HS-5 (cell line): ENCODE measurements around the gene USP6NL.

ENCODE experiments used
- DNase-seq: peaks from one replicate; pipeline ENCODE4 v3.0.0-alpha.2; 2012; ENCODE audit warnings: low read depth

The USP6NL gene

DNA sequence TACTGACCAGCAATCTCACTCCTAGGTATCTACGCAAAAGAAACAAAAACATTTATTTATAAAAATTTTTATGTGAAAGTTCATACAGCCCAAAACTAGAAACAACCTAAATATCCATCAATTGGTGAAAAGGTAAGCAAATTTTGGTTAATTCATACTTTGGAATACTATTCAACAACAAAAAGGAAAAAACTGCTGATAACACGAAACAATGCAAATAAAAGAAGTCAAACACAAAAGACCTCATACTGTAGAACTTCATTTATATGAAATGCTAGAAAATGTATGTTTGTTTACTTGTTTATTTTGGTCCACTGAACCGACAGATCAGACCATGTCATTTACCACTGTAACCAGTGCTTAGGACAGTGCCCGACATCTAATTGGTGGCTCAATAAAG is 60.3 kb downstream of the USP6NL start:
- no peak for DNase-seq

DNA sequence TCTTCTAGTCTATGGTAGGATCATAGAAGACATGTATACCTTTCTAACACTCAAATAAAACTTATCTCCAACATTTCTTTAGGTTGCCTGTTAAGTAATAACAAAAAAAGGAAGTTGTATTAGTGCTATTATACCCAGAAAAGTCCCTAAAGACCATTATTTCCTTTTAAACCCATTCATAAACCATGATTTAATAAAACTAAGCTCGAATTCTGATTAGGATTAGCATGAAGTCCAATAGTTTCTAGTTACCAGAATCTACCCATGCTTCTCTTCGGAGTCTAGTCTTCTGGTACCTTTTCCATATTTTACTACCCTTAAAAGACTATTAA is 62.7 kb downstream of the USP6NL start:
- DNase-seq, result no peak

DNA sequence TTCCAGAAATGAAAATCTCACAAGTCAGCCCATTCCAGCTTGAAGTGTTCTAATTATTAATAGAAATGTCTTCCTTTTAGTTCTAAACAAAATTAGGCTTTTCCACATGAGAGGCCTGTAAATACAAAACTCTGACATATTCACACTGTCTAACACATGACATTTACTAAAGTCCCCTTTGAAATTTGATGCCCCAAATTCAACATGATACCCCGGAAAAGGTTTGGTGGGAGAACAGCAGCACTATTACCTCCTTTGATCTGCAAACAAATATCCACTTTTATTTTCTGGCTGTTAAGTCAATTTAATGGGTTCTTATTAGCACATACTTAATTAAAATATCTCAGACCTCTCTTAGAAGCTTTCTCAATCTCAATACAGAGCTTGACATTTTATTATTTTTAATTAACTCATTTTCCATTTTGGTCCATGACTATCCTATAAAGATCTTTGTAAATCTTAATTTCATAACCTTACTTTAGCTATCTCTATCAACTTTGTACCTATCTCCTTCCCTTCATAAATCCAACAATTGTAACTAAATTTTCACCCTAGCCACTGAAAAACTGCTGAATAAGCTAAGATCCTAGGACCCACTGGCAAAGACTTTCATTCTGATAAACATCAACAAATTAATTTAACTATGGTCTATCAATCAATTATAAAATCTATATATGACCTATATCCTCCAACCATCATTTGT is 63.2 kb downstream of the USP6NL start:
- DNase-seq, result no peak

DNA sequence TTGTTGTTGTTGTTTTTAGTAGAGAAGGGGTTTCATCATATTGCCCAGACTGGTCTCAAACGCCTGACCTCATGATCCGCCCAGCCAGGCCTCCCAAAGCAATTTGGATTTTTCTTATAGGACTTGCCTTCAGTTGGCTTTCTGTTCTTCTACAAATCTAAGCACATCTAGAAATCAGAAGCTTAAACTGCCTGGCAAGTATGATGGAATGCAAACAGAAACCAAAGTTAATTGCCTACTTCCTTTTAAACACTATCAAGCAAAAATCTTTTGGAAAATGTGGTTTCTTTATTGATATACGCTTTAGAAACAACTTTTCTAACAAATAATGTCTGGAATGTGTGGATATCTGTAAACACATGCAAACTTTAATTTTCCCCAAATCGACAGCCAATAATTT is 64.9 kb downstream of the USP6NL start:
- no peak for DNase-seq

DNA sequence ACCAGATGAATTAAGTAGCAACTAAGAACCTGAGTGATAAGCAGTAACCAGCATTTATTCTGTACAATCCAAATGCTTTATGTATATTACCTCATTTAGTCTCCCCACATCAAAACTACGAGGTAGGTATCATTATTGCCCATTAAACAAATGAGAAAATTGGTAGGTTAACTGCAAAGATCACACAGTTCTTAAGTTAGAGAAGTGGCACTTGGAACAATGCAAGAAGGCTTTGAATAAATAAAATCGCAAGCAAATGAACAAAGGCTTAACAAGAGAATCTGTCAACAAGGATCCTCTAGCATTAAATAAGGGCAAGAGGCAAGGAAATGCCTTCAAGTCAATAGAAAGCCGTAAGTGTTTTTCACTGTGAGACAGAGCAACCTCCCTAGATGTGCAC is 70.2 kb downstream of the USP6NL start:
- DNase-seq, result no peak

DNA sequence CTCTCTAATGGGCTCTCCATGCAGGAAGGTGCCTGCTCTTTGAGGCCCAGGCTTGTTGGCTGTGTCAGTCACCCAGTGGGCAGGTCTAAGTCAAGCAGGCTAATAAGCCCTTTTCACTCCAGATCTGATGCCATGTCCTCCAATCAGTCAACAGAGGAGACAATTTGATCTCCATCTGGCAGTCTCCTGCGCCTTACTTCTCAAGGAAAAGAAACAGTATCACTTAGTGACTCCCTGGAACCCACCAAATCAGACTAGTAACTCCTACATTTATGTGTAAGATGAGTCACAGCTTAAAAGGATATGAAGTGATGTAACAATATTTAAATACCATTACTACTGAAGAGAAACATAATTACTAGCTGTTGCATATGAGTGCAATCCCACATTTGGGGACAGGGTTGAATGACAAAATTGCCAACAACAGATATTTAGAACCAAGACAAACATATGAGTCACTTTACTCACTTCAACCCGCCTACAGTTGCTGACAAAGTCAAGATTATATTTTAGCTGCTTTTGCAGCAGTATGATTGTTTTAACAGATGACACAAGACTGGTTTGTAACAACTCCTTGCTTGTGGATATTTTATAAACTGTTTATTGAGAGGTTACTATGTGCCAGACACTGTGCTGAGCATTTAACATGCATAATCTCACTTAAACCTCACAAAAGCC is 72.1 kb downstream of the USP6NL start:
- DNase-seq, result no peak

DNA sequence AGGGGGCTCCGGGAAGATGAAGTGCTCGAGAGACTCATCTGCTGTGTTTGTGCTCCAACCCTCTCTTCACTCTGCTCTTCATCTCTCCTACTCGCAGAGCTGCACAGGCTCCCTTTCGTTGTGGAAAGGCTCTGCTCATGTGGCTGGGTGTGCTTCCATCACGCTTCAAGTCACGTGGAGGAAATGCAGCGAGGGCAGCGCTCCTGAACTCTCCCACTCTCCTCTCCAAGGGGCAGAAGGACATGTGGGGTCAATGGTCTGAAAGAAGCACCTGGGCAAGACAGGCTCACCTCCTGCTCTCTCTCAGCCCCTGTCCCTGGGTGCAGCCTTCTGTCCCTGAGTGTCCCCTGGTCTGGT is 72.6 kb downstream of the USP6NL start:
- no peak for DNase-seq

DNA sequence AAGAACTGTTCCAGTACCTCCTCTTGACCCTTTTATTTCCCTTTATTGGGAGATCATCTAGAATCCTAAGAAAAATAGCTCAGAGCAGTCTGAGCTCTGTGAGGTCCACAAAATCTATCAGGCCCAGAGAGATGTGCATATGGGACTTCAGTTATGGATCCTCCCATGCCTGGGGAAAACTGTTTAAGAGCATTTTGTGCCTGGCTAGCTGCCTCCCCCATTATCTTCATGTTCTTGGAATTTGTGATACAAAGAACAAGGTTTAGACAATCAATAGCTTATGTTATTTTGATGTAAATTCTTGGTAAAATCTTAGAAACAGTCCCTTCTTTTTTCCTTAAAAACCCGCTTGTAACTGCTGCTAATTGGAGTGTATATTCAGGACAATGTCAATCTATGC is 75.2 kb downstream of the USP6NL start:
- no peak for DNase-seq

DNA sequence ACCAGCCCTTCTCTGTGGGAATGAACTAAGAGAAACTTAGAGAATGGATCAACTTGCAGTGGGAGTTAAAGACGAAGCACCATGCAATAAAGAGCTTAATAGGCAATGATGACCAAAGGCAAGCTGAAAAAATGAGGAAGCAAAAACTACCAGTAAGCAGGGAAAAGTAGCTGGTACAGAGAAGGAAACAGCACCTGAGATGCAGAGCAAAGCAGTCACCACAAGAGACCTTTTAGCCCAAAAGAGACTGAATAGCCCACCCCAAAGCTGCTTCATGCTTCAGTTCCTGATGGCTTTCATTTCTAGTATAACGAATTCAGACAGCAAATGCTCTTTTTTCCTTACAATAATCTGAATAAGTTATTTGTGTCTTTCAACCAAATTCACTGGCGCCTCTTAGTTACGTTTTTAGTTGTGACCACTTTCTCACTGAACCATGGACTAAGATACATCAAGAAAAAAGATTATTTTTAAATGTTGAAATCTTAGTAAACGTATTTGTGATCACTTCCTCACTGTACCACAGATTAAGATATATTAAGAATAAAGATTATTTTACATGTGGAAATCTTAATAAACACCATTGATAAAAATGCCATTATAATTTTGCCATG is 76.0 kb downstream of the USP6NL start:
- DNase-seq, result no peak

DNA sequence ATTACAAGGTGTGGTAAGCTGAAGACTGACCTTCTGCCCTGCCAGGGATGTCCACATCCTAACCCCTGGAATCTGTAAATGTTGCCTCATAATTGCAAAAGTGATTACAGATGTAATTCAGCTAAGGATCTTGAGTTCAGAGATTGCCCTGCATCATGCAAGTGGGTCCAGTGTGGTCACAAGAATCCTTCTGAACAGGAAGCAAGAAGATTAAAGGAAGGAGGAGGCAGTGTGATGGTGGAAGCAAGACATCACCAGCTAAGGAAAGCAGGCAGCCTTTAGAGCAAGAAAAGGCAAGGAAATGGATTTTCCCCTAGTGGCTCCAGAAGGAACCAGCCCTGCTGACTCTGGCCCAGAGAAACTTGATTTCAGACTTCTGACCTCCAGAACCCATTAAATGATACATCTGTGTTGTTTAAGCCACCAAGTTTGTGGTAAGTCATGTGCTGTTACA is 78.1 kb downstream of the USP6NL start:
- no peak for DNase-seq

DNA sequence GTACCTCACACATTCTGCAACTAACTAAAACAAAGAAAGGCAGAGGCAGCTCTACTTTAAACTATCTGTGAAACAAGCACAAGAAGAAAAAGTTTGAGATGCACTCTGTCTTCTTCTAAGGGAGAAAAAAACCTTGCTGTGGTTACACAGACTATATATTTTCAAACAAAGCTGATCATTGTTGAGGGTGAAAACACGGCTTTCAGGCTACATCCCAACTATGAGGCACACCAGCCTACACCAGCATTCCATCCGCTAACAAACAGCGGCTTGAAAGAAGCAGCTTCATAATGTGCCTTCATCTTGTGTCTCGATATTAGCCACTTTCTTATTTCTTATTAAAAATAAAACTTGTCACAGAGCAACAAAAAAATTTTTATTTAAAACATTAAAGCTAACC is 79.1 kb downstream of the USP6NL start:
- no peak for DNase-seq

DNA sequence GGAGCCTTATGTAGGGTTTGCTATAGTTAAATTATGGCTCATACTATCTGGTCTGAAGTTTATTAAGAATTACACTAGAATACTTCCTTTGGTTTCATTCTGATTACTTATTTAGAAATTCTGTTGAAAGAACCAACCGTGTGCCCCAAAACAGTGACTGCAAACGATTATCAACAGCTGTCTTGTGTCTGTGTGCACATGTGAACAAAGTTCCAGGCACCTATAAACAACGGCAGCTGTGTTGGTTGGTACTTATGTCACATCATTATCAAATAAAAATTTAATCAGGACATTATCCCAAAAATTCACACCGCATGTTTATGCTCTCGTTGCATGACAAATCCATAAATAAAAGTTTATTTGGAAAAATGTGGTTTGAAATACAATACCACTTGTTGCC is 80.6 kb downstream of the USP6NL start:
- DNase-seq, result no peak

DNA sequence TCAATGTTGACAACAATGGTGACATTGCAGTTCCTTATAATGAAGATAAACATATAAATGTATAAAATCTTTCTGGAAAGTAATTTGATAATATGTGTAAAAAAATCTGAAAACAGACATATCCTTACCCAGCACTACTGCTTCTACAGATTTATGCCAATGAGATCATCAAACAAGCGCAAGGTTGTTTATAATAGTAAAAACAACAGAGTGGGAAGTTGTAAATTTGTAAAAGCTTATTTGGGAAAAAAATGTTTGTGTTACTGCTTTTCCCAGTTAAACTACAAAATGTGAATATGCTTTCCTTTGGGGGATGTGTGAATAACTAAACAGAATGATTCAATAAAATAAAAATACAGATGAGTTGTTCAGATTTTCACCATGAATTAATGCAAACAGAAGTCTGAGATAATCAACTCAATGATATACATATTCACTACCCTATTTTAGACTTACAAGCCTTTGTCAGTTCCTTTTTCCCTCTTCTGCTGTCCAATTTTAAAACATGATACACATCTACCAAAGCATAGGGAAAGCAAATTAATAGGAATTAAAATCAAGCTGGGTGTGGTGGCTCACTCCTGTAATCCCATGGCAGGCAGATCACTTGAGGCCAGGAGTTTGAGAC is 82.1 kb downstream of the USP6NL start:
- no peak for DNase-seq

DNA sequence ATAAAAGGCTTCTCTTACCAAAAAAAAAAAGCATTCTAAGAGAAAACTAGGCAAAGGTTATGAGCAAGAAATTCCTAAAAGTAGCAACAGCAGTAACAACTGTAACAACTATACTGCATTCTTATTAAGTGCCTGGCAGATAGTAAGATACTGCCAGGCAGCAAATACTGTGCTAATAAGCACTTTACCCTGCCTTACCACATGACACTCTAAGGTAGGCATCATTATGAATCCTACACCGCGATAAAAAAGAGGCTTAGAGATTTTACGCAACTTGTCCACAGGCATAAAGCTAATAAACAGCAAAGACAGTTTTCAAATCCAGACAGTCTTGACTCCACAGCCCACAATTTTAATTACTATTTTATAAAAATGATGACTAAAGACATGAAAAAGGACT is 83.2 kb downstream of the USP6NL start:
- DNase-seq, result no peak

DNA sequence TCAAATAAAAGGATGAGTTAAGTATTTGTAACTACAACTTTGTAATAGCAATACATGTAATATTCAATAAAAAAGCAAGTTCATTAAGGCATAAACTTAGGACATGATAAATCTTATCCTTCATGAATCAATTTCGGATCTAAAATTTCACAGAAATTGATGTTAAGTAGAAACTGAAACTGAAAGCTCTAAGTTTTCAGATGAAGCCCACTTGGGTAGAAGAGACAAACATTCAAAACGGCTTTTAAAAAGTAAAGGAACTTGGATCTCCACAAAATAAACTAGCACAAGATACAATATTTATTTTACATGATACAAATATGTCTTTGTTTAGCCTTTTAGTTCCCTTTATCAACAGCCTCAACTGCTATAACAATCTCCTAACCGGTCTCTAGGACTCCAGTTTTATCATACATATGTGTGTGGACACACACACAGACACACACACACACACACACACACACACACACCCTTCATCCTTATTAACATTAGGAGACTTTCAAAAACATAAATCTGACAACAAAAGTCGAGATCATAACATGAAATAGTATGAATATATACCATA is 83.7 kb downstream of the USP6NL start:
- no peak for DNase-seq

DNA sequence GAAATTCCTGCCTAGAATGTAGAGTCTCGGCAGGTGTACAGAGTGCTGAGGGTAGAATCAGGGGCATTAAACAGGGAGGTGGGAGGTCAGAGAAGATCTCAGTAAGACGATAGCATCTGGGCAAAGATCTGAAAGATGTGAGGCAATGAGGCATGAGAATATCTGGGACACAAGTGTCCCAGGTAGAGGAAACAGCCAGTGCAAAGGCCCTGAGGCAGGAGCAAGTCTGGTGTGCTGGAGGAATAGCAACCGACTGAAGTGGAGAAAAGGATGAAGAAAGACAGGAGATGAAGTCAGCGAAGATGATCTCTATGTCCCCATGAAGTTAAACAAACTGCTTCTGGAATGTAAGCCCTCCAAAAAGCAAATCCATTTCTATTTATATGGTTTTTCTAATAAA is 84.4 kb downstream of the USP6NL start:
- DNase-seq, result no peak

DNA sequence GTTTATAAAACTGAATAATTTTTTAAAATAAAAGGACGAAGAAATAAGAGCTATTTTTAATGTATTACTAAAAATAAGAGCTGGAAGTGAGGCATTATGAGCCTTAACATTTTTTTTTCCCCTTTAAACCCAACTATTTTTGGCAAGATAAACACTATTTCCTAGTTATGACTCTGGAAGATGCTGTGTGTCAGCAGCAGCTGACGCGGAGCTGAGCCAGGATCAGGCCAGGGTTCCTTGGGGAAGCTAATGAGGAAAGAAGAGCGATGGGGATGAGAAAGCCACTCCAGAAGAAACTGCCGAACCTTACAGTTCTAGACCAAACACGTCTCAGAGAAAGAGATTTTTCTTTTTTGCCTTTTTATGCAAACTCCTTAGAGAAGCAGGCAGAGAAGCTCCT is 85.9 kb downstream of the USP6NL start:
- DNase-seq, result no peak

DNA sequence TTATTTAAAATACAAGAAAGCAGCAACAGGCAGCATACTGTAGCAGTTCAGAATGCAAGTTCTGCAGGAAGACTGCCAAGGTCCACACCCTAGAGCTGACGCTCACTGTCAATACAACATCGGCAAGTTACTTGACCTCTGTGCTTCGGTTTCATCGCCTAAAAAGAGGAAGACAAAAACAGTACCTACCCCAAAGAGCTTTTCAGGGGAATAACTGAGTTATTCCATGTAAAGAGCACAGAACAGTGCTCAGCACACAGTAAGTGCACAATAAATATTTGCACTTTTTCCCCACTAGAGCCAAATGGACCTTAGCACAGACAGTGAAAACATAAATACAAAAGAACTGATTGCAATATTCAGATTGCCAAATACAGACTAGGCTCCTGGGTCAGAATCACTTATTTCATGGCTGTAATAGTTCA is 88.6 kb downstream of the USP6NL start:
- no peak for DNase-seq

DNA sequence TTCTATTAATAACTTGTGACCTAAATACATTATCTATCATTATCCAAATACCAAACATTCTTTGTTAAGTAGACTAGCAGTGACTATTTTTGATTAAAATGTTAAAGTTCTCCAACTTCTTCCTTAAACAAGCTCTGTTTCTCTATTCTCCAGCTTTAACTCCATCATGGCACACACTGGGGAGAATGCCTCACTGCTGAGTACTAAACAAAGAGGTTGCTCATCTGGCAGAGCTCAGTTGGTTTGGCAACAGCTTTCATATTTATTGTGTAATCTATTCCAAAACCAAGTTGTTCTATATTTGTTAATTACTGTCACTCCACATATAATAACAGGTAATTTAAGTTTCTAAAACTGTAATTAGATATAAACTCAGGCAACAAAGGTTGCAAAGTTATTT is 89.6 kb downstream of the USP6NL start:
- no peak for DNase-seq

DNA sequence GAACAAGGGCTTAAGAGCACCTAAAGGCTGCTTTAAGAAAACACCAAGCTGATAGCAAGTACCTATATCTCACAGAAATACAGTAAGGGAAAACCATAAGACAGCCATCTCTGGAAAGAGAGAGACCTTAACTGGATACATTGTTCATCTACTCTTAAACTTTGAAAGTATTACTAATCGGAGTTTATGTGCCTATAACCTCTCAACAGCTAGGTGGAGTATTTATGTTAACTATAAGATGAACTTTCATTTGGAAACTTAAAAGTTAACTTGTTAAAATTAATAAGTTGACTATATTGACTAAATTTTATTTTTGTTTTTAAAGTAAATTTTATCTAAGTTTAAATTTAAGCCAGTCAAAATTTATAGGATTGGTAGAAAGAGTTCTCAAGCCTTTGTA is 90.6 kb downstream of the USP6NL start:
- DNase-seq, result no peak

DNA sequence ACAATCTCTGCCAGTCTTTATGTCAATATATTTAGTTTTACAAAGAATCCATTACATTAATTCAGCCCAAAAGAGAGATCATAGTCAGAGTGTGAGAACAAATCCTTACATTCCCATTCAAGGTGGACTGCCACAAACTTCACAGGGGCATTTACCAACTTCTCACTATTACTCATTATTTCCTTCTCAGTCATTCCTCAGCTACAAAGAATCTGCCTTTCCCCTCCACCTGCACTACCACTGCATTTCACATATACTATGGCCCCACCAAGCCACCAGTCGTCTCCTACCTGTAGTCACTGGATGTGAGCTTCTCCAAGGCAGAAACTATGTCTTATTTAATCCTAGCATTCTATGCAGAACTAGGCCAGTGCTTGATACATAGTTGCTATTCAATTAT is 94.3 kb downstream of the USP6NL start:
- no peak for DNase-seq

DNA sequence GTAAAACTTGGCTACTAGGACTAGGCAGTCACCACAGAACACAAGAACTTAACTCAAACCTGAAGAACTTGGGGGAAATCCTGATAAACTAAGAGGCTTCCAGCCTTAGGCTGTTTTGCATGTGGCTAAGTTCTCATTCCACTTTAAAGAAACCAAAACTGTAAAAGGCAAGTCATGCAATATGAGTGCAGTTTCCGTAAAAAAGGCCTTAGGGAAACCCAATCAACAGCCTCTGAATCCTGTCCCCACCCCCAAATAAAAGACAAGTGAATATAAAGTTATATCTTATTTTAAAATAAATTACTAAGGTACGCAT is 95.1 kb downstream of the USP6NL start:
- DNase-seq, result no peak
